GM19099 (cell line): ENCODE data around the gene NLRC5.

Experiments used
- POLR2A ChIP-seq: IDR thresholded peaks from 3 replicates; pipeline ENCODE4 v1.6.1; 2011; ENCODE audit warnings: low read depth; ENCODE audit not compliant: insufficient read length; ENCODE audit errors: extremely low read depth

Gene NLRC5

GRCh38 chr16:56972403-56973293 lies 16.7 kb upstream of the NLRC5 start:
- TF ChIP-seq POLR2A, result no peak

GRCh38 chr16:56973294-56973689 lies 16.1 kb upstream of the NLRC5 start:
- no peak for TF ChIP-seq POLR2A

GRCh38 chr16:56974549-56975300 lies 14.6 kb upstream of the NLRC5 start:
- TF ChIP-seq POLR2A, result no peak

- TF ChIP-seq POLR2A, result no peak
Measured at GRCh38 chr16:56975714-56976113, 13.6 kb upstream of the NLRC5 start.

- no peak for TF ChIP-seq POLR2A
Measured at GRCh38 chr16:56977216-56977615, 12.1 kb upstream of the NLRC5 start.

GRCh38 chr16:56977823-56978430 lies 11.4 kb upstream of the NLRC5 start:
- TF ChIP-seq POLR2A, result no peak

GRCh38 chr16:56980201-56980535 lies 9.2 kb upstream of the NLRC5 start:
- no peak for TF ChIP-seq POLR2A

GRCh38 chr16:56980792-56981724 lies 8.3 kb upstream of the NLRC5 start:
- TF ChIP-seq POLR2A, result no peak

- TF ChIP-seq POLR2A, result no peak
Measured at GRCh38 chr16:56981729-56982271, 7.6 kb upstream of the NLRC5 start.

GRCh38 chr16:56982695-56983094 lies 6.7 kb upstream of the NLRC5 start:
- TF ChIP-seq POLR2A, result no peak

- TF ChIP-seq POLR2A, result no peak
Measured at GRCh38 chr16:56983211-56983751, 6.1 kb upstream of the NLRC5 start.

- TF ChIP-seq POLR2A, result no peak
Measured at GRCh38 chr16:56984639-56985038, 4.7 kb upstream of the NLRC5 start.

GRCh38 chr16:56985288-56985961 lies 3.9 kb upstream of the NLRC5 start:
- no peak for TF ChIP-seq POLR2A

- TF ChIP-seq POLR2A, result no peak
Measured at GRCh38 chr16:56985962-56986360, 3.4 kb upstream of the NLRC5 start.

- TF ChIP-seq POLR2A, result no peak
Measured at GRCh38 chr16:56986361-56986760, 3.0 kb upstream of the NLRC5 start.
